SK-N-SH treated with all-trans-retinoic acid at 6 μM for 48 hours (cell line): ENCODE results near the gene AIF1L.

Source experiments
- ATAC-seq: fragments of 200-7000 bp; cut with Tn5 transposase; 3 replicates; pipeline ENCODE4 v1.9.1; 2020; ENCODE audit warnings: mild to moderate bottlenecking, moderate library complexity
- ARNTL ChIP-seq: fragments of 450-650 bp; formaldehyde crosslinking; IDR thresholded peaks from 2 replicates; pipeline ENCODE4 v1.5.0; 2020; ENCODE audit warnings: low read depth, mild to moderate bottlenecking, moderate library complexity, borderline replicate concordance
- CREB5 ChIP-seq: fragments of 250-450 bp; sonication (Bioruptor Pico); IDR thresholded peaks from 2 replicates; pipeline ENCODE4 v1.5.1; 2020; ENCODE audit warnings: low read depth, mild to moderate bottlenecking, moderate library complexity
- CSDC2 ChIP-seq: fragments of 250-450 bp; sonication (Bioruptor Pico); IDR thresholded peaks from 2 replicates; pipeline ENCODE4 v1.5.0; 2020; ENCODE audit warnings: mild to moderate bottlenecking, moderate library complexity
- CSRNP3 ChIP-seq: fragments of 250-450 bp; sonication (Bioruptor Pico); IDR thresholded peaks from 2 replicates; pipeline ENCODE4 v1.5.1; 2021; ENCODE audit warnings: mild to moderate bottlenecking, moderate library complexity
- ESRRG ChIP-seq: fragments of 250-450 bp; sonication (Bioruptor Pico); IDR thresholded peaks from 2 replicates; pipeline ENCODE4 v1.6.1; 2021; ENCODE audit warnings: mild to moderate bottlenecking
- GLIS3 ChIP-seq: fragments of 250-450 bp; sonication (Bioruptor Pico); IDR thresholded peaks from 2 replicates; pipeline ENCODE4 v1.5.0; 2020; ENCODE audit warnings: mild to moderate bottlenecking, moderate library complexity
- ISL1 ChIP-seq: fragments of 250-450 bp; sonication (Bioruptor Pico); IDR thresholded peaks from 2 replicates; pipeline ENCODE4 v2.1.2; 2022; ENCODE audit warnings: mild to moderate bottlenecking, moderate library complexity
- OSR1 ChIP-seq: fragments of 250-450 bp; sonication (Bioruptor Pico); IDR thresholded peaks from 2 replicates; pipeline ENCODE4 v1.8.0; 2022; ENCODE audit warnings: moderate library complexity, mild to moderate bottlenecking, inconsistent platforms
- POU6F1 ChIP-seq: fragments of 250-450 bp; sonication (Bioruptor Pico); IDR thresholded peaks from 2 replicates; pipeline ENCODE4 v1.8.0; 2021; ENCODE audit warnings: low read depth, mild to moderate bottlenecking, moderate library complexity, borderline replicate concordance
- PPARA ChIP-seq: fragments of 250-450 bp; sonication (Bioruptor Pico); IDR thresholded peaks from 2 replicates; pipeline ENCODE4 v1.5.0; 2020; ENCODE audit warnings: mild to moderate bottlenecking, borderline replicate concordance
- RARB ChIP-seq: fragments of 250-450 bp; sonication (Bioruptor Pico); IDR thresholded peaks from 2 replicates; pipeline ENCODE4 v1.8.0; 2021; ENCODE audit warnings: mild to moderate bottlenecking, moderate library complexity
- SNAI2 ChIP-seq: fragments of 250-450 bp; sonication (Bioruptor Pico); IDR thresholded peaks from 2 replicates; pipeline ENCODE4 v1.5.0; 2020; ENCODE audit warnings: mild to moderate bottlenecking, moderate library complexity
- TCF4 ChIP-seq: fragments of 250-450 bp; sonication (Bioruptor Pico); IDR thresholded peaks from 2 replicates; pipeline ENCODE4 v1.8.0; 2021; ENCODE audit warnings: mild to moderate bottlenecking, moderate library complexity, borderline replicate concordance
- TOX ChIP-seq: fragments of 250-450 bp; sonication (Bioruptor Pico); IDR thresholded peaks from 2 replicates; pipeline ENCODE4 v1.8.0; 2021; ENCODE audit warnings: mild to moderate bottlenecking, moderate library complexity, borderline replicate concordance
- TSHZ2 ChIP-seq: fragments of 250-450 bp; sonication (Bioruptor Pico); IDR thresholded peaks from 2 replicates; pipeline ENCODE4 v1.5.0; 2020; ENCODE audit warnings: mild to moderate bottlenecking, moderate library complexity
- ZC3H10 ChIP-seq: fragments of 250-450 bp; sonication (Bioruptor Pico); IDR thresholded peaks from 2 replicates; pipeline ENCODE4 v1.5.1; 2021; ENCODE audit warnings: mild to moderate bottlenecking, moderate library complexity
- ZNF565 ChIP-seq: fragments of 450-650 bp; formaldehyde crosslinking; conservative IDR thresholded peaks from 2 replicates; pipeline ENCODE4 v1.5.0; 2020; ENCODE audit warnings: low read depth, mild to moderate bottlenecking, moderate library complexity
- ZNF70 ChIP-seq: fragments of 450-650 bp; formaldehyde crosslinking; IDR thresholded peaks from 2 replicates; pipeline ENCODE4 v1.5.0; 2020; ENCODE audit warnings: mild to moderate bottlenecking, moderate library complexity
- ZNF8 ChIP-seq: fragments of 450-650 bp; formaldehyde crosslinking; IDR thresholded peaks from 2 replicates; pipeline ENCODE4 v1.5.0; 2020; ENCODE audit warnings: mild to moderate bottlenecking, moderate library complexity

Gene AIF1L

GRCh38 chr9:131112374-131113154, 16.2 kb downstream of the AIF1L start:
- no peak for ATAC-seq
- TF ChIP-seq GLIS3, result no peak
- no peak for TF ChIP-seq ZC3H10
- TF ChIP-seq ZNF8 (CRISPR knock-in tag), result no peak
- no peak for TF ChIP-seq ARNTL (CRISPR knock-in tag)
- TF ChIP-seq POU6F1 (CRISPR knock-in tag), result no peak
- TF ChIP-seq SNAI2 (CRISPR knock-in tag), result no peak
- no peak for TF ChIP-seq CSDC2
- TF ChIP-seq CSRNP3 (CRISPR knock-in tag), result no peak
- no peak for TF ChIP-seq TOX (CRISPR knock-in tag)
- TF ChIP-seq OSR1, result no peak
- TF ChIP-seq RARB (CRISPR knock-in tag), result no peak
- TF ChIP-seq CREB5 (CRISPR knock-in tag), result no peak
- TF ChIP-seq PPARA (CRISPR knock-in tag), result no peak
- no peak for TF ChIP-seq ESRRG
- TF ChIP-seq TCF4, result no peak

GRCh38 chr9:131113655-131114054, 17.3 kb downstream of the AIF1L start:
- no peak for TF ChIP-seq RARB (CRISPR knock-in tag)
- no peak for TF ChIP-seq TOX (CRISPR knock-in tag)
- TF ChIP-seq POU6F1 (CRISPR knock-in tag), result no peak
- no peak for TF ChIP-seq TSHZ2 (CRISPR knock-in tag)
- no peak for TF ChIP-seq GLIS3
- TF ChIP-seq SNAI2 (CRISPR knock-in tag), result no peak
- no peak for TF ChIP-seq ZNF565 (CRISPR knock-in tag)
- TF ChIP-seq PPARA (CRISPR knock-in tag), result no peak
- TF ChIP-seq ESRRG, result no peak
- TF ChIP-seq ZNF70 (CRISPR knock-in tag), result no peak
- TF ChIP-seq CSRNP3 (CRISPR knock-in tag), result no peak
- no peak for TF ChIP-seq OSR1
- TF ChIP-seq ISL1 (CRISPR knock-in tag), result no peak
- no peak; the same call in 2 of the 3 replicates for ATAC-seq
